HepG2 (cell line): Measurements from ENCODE around the gene ZNF207. TPM values are rescaled to one million over a fixed set of nuclear protein-coding genes. Genes with fewer than 3 reads are reported as not detected.

Experiments
- BCL3 ChIP-seq: sonication (generic); formaldehyde crosslinking; IDR thresholded peaks from 2 replicates; pipeline ENCODE4 v1.5.1; 2020; ENCODE audit warnings: mild to moderate bottlenecking, missing genetic modification reagents, moderate library complexity
- E2F2 ChIP-seq: sonication (generic); formaldehyde crosslinking; IDR thresholded peaks from 2 replicates; pipeline ENCODE4 v1.4.0; 2020; ENCODE audit warnings: missing genetic modification reagents, borderline replicate concordance
- LBX2 ChIP-seq: sonication (generic); formaldehyde crosslinking; IDR thresholded peaks from 2 replicates; pipeline ENCODE4 v1.5.0; 2020; ENCODE audit warnings: missing genetic modification reagents, mild to moderate bottlenecking, borderline replicate concordance
- NCOR1 ChIP-seq: fragments of 200-600 bp; sonication (generic); IDR thresholded peaks from 2 replicates; pipeline ENCODE4 v1.7.0; 2017; ENCODE audit warnings: antibody characterized with exemption, low read length, borderline replicate concordance
- NFAT5 ChIP-seq: sonication (generic); formaldehyde crosslinking; IDR thresholded peaks from 2 replicates; pipeline ENCODE4 v1.4.0; 2020; ENCODE audit warnings: missing genetic modification reagents
- SCMH1 ChIP-seq: sonication (generic); formaldehyde crosslinking; IDR thresholded peaks from 2 replicates; pipeline ENCODE4 v1.9.0; 2021; ENCODE audit warnings: missing genetic modification reagents, mild to moderate bottlenecking, borderline replicate concordance
- TCF12 ChIP-seq, 2 experiments: fragments of 450-650 bp in 1 of 2; sonication (generic) in 1 of 2; formaldehyde crosslinking in 1 of 2; IDR thresholded peaks; 2 replicates each; pipeline versions ENCODE4 v1.6.1 to v1.8.0; 2017 to 2022; ENCODE audit warnings: antibody characterized with exemption in 1 of 2, mild to moderate bottlenecking in 1 of 2, missing genetic modification reagents in 1 of 2, moderate library complexity in 1 of 2
- YEATS4 ChIP-seq: sonication (generic); formaldehyde crosslinking; IDR thresholded peaks from 2 replicates; pipeline ENCODE4 v1.4.0; 2020; ENCODE audit warnings: missing genetic modification reagents, borderline replicate concordance
- ZBTB1 ChIP-seq: sonication (generic); formaldehyde crosslinking; IDR thresholded peaks from 2 replicates; pipeline ENCODE4 v1.4.0; 2020; ENCODE audit warnings: missing genetic modification reagents, borderline replicate concordance
- ZBTB43 ChIP-seq: sonication (generic); formaldehyde crosslinking; conservative IDR thresholded peaks from 2 replicates; pipeline ENCODE4 v1.4.0; 2020; ENCODE audit warnings: missing genetic modification reagents
- ZFP91 ChIP-seq: sonication (generic); formaldehyde crosslinking; IDR thresholded peaks from 2 replicates; pipeline ENCODE4 v1.9.0; 2022; ENCODE audit warnings: missing genetic modification reagents, mild to moderate bottlenecking, borderline replicate concordance
- ZNF207 ChIP-seq: fragments of 450-650 bp; IDR thresholded peaks from 2 replicates; pipeline ENCODE4 v1.6.1; 2016; ENCODE audit warnings: antibody characterized with exemption, borderline replicate concordance
- ZNF530 ChIP-seq: sonication (generic); formaldehyde crosslinking; IDR thresholded peaks from 2 replicates; pipeline ENCODE4 v1.5.0; 2020; ENCODE audit warnings: low read depth, mild to moderate bottlenecking, missing genetic modification reagents
- ZNF781 ChIP-seq: sonication (generic); formaldehyde crosslinking; IDR thresholded peaks from 2 replicates; pipeline ENCODE4 v1.5.1; 2020; ENCODE audit warnings: borderline replicate concordance, mild to moderate bottlenecking, missing genetic modification reagents; ENCODE audit errors: not compliant biosample characterization
- polyA plus RNA-seq, 8 experiments: library from polyadenylated mRNA; depleted of rRNA in 3 of 8; stranded (reverse) in 7 of 8; unstranded in 1 of 8; fragments of >200 nt; fragmentation: Illumina TruSeq in 4 of 8; extraction: Trizol in 4 of 8; gene quantifications; 2 replicates each; pipeline versions ENCODE4 v1.2.1 to v1.2.3, GENCODE V29; 2011 to 2016; ENCODE audit warnings: low read depth in 4 of 8, missing spikeins in 1 of 8, mixed read lengths in 1 of 8; ENCODE audit not compliant: insufficient read depth in 1 of 8
- total RNA-seq, 5 experiments: library from RNA; depleted of rRNA; stranded (reverse); fragments of >200 nt; fragmentation: Illumina TruSeq; extraction: Trizol; gene quantifications; 2 replicates each; pipeline ENCODE4 v1.2.3, GENCODE V29; 2016; ENCODE audit warnings: low read depth in 1 of 5

ZNF207 gene
- total and polyA plus RNA-seq, 2 of the 13 experiments (the other 11 are each of a cell fraction or from before 2014, with no cell fraction given) = 150 to 164 TPM

- TF ChIP-seq TCF12 (IDR thresholded peaks at IDR 0.05) = no peak
- no peak for TF ChIP-seq TCF12 (CRISPR knock-in tag; IDR thresholded peaks at IDR 0.05)
- peak; percentile 21 for TF ChIP-seq NCOR1
- TF ChIP-seq ZBTB43 (CRISPR knock-in tag) = 0 out of 2 replicates have a peak, but pooled peaks have one; percentile 39
- TF ChIP-seq SCMH1 (CRISPR knock-in tag) = no peak
- TF ChIP-seq E2F2 (CRISPR knock-in tag) = no peak
- peak; percentile 71 for TF ChIP-seq ZNF781 (CRISPR knock-in tag)
- TF ChIP-seq ZFP91 (CRISPR knock-in tag) = peak; percentile 69
- TF ChIP-seq ZBTB1 (CRISPR knock-in tag) = no peak
- no peak for TF ChIP-seq ZNF530 (CRISPR knock-in tag)
- TF ChIP-seq BCL3 = peak; percentile 86; the same call in 1 of the 2 replicates
- TF ChIP-seq NFAT5 (CRISPR knock-in tag) = no peak
- TF ChIP-seq LBX2 (CRISPR knock-in tag) = no peak
- no peak for TF ChIP-seq ZNF207
- TF ChIP-seq YEATS4 (CRISPR knock-in tag) = peak; percentile 95
Observed at GRCh38 chr17:32349854-32350665, at the start of gene ZNF207 (continued).
